ENCODE data around the gene SPR.

The SPR gene

GRCh38 chr2:72931280-72931910 lies 44.2 kb downstream of the SPR start:
- no peak for DNase-seq (ENCODE audit: low read depth)

GRCh38 chr2:72932045-72932740 lies 45.0 kb downstream of the SPR start:
- no peak for DNase-seq (ENCODE audit: low read depth)

GRCh38 chr2:72932805-72933204 lies 45.6 kb downstream of the SPR start:
- DNase-seq (ENCODE audit: low read depth): no peak

- no peak for DNase-seq (ENCODE audit: low read depth)
Observed at GRCh38 chr2:72933207-72933606, 46.0 kb downstream of the SPR start.

GRCh38 chr2:72933646-72934151 lies 46.5 kb downstream of the SPR start:
- DNase-seq (ENCODE audit: low read depth): no peak

GRCh38 chr2:72934683-72935610 lies 47.7 kb downstream of the SPR start:
- no peak for DNase-seq (ENCODE audit: low read depth)

GRCh38 chr2:72935611-72935957 lies 48.4 kb downstream of the SPR start:
- no peak for DNase-seq (ENCODE audit: low read depth)

GRCh38 chr2:72936660-72937355 lies 49.6 kb downstream of the SPR start:
- DNase-seq (ENCODE audit: low read depth): no peak

GRCh38 chr2:72937356-72937669 lies 50.1 kb downstream of the SPR start:
- no peak for DNase-seq (ENCODE audit: low read depth)

- no peak for DNase-seq (ENCODE audit: low read depth)
Observed at GRCh38 chr2:72938455-72938854, 51.2 kb downstream of the SPR start.

GRCh38 chr2:72940361-72940760 lies 53.2 kb downstream of the SPR start:
- DNase-seq (ENCODE audit: low read depth): no peak

- no peak for DNase-seq (ENCODE audit: low read depth)
Observed at GRCh38 chr2:72940786-72941185, 53.6 kb downstream of the SPR start.

Measured in stimulated activated CD8-positive, alpha-beta memory T cell treated with anti-CD3 and anti-CD28 coated beads, Interleukin-15, amount 100 ng/mL, for 1 hour (primary cell).